Skeletal muscle cell (primary cell): ENCODE results near the gene CORIN.

Source experiments
- DNase-seq: peaks from one replicate; pipeline ENCODE4 v3.0.0-alpha.2; 2010; ENCODE audit warnings: low read depth
- H3K4me3 ChIP-seq: 2 replicates; pipeline ENCODE4 v1.5.1; 2011; ENCODE audit warnings: low read depth, mild to moderate bottlenecking, control low read depth, low read length, moderate library complexity

The CORIN gene

DNA sequence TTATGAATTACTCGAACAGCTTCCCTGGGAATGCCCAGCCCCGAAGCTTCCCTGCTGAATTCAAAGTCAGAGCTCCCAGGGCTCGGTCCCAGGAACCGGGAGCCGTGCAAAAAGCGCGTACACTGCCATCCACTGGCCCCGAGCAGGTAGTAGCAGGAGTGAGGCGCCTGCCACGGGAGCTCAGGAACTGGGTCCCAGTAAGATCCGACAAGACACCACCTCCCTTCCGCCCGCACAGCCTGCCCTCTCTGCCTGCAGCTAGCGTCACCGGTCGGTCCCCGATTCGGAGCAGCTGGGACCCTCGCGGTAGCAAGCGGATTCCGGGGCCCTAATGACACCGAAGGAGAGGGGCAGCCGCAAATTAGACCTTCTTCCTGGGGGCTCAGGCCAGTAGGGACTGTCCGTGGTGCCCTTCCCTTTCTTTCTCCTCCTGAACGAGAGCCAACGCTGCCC is 1.2 kb downstream of the CORIN start:
- H3K4me3 ChIP-seq, result peak overlapping the region; percentile 62
- DNase-seq, result no peak

DNA sequence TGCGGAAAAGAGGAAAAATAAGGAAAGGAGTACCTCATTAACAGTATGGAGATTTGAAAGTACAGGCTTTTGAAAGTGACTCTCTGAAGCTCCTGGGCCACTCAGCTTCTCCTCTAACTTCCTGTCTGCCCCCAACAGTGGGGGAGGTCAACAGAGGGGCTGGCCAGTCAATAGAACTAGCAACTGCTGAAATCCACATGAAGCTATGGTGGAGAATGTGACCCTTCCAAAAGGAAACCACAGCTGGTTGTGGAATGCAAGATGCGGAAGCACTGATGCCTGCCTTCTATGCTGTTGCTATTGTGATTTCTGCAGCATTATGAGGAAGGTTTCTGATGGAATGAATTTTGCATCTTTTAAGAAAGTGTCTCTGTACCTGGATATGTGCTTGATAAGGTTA is 2.4 kb downstream of the CORIN start:
- H3K4me3 ChIP-seq, result no peak overlapping the region
- no peak for DNase-seq

DNA sequence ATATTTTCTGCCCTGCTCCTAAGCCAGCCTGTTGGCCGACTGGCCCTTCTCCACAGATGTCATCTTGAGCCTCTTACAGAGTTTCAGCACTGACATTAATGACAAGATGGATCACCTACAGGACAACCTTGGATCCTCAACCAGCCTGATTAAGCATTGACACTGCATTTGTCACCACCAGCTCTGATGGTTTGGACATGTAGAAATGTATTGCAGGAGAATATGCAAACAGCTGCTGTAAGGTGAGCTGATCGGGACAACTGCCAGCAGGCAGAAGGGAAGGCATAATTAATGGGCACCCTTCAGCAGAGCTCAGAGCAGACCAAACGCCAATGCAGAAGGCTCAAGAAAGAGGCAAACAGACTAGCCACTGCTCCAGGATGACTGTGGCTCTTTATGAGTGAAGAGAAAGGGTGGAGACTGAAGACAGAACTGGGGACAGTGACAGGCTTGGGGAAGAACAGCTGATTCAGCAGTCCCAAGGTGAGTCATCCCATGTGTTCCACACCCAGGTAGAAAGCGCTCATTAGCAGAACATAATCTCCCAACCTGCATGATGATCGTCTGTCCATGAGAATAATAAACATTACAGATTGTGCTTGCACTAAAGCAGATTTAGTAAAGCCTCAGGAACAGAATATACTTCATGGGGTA is 6.7 kb downstream of the CORIN start:
- DNase-seq, result no peak

DNA sequence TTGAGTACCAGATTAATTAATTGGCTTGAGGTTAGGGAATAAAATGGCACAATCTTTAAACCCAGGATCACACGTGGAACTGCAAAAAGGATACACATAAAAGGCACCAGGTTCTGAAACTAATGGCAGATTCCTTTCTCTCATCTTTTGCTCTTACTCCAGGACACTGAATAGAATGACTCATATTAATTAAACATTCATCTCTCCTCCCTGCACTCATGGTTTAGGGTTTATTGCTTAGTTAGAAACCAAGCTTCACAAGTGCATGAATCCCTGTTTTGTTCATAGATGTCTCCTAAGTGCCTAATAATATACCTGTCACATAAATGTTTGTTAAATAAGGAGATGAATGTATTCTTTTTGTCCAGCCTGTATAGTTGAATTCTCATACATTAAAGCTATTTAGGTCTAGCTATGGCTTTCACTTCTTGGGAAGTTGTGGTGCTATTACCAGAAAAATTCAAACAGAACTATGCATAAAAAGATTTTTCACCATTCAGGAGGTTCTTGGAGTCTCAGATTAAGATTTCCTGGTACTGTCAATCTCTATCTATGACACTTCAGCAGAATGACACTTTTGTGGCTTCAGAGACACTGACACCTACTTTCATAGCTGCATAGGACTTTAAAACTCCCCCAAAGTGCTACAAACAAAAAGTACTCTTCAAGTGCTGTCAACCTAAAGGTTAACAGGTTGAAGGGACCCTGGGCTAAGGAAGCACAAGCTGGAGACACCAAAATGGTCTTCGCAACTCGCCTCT is 7.4 kb downstream of the CORIN start:
- no peak for DNase-seq
- no peak overlapping the region for H3K4me3 ChIP-seq

More for the DNA sequence above, 6.7 kb downstream of the CORIN start:
- no peak overlapping the region for H3K4me3 ChIP-seq

DNA sequence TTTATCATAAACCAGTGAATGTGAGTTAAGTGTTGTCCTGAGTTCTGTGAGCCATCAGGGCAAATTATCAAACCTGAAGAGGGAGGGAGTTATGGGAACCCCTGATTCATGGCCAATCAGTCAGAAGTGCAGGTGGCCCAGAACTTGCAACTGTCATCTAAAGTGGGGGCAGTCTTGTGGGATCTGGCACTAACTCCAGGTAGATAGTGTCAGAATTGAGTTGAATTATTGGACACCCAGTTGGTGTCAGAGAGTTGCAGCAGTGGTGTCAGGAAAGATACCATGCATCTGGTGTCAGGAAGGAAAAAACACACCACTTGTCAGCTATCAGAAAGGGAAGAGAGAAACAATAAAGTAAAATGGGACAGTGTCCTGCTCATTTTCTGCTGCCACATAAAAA is 8.4 kb downstream of the CORIN start:
- DNase-seq, result no peak
- no peak overlapping the region for H3K4me3 ChIP-seq

DNA sequence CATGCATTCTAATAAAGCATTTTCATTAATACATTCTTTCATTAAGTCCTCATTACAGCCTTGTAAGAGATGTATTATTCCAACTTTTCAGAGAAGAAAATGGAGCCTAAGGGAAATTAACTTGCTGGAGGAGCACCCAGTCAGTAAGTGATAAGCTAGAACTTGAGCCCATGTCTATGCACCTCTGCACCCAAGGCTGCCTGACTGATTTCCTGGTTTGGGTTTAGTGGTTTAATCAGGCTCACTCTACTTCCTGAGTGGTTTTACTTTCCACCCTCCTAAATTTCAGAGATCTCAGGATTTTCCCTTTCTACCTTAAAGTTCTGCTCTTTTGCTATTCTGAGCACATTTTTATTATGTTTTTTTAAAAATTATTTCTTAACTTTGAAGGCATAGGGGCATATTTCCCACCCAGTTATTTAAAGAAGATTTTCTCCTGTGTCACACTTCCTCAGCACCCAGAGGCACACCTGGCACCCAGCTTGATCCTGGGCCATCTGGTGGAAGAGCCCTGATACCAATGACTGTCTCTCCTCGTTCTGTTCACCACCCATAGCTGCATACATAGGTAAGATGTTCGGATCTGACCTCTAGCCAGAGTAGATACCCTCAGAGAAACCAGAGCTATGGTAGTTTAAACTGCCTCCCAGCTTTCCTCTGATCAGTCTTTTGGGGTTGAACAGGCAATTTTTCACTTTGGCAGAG is 10.4 kb downstream of the CORIN start:
- no peak overlapping the region for H3K4me3 ChIP-seq
- no peak for DNase-seq

DNA sequence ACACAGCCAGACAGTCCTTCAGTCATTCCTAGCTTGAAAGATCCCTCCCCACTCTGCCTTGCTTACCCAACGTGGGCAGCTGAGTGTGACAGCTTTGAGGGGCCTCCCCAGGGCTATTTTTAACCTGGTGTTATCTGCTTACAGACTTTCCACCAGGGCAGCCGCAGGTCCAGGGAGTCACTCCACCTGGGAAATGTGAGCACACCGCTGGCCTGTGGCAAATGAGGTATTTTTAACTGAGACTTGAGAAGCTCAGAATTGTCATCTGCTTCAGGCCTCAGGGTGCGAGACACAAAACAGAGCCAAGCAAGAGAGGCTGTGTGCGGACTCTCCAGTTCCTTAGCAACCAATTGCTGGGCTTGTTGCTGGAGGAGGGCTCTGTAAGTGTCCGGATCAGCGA is 13.0 kb downstream of the CORIN start:
- no peak for DNase-seq
- H3K4me3 ChIP-seq, result no peak overlapping the region

DNA sequence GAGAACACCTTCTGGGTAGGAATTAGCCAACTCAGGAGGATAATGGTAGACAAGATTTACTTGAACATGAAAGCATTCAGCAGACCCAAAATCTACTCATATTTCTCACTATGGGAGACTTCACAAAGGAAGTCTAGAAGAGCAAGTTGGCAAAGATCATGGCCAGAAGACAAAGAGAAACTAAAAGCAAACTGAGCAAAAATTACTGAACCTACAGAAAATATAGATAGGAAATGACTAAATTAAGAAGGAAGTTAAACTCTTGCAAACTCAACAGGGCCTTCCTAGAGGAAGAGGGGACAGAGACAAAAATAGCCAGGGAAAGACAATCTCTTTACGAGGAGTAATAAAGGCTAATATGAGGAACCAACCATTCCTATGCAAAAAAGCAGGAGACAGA is 18.7 kb downstream of the CORIN start:
- H3K4me3 ChIP-seq, result no peak overlapping the region
- no peak for DNase-seq

DNA sequence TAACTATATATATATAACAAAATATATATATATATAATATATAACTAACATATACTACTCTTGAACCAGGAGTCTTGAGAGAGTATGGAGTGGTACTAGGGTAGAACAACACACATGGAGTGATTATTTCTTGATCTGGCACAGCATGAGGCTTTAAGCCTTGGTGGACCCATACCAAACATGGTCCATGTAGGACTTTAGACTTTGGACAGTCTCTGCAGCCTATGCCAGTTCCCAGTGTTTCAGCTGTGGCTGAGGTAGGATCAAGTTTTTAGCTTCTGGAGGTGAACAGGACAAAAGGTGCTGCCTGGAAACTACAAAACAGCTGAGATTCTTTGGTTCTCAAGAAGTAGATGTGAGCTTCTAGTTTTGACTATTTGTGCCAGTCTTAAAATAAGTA is 20.6 kb downstream of the CORIN start:
- no peak overlapping the region for H3K4me3 ChIP-seq
- DNase-seq, result no peak

DNA sequence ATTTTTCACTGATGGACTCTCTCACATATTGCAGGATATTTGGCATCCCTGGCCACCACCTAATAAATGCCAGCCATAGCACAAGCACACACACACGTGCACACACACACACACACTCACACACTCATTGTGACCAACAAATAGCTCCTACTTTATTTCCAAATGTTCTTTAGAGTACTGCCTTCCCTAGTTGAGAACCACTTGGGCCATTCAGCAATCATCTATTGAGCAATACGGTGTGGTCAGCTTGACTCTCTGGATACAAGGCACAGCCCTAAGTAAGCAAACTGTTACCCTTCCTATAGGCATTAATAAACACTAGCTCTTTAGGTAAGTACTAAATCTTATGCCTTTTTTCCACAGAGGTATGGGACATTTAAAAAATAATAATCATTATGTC is 21.1 kb downstream of the CORIN start:
- H3K4me3 ChIP-seq, result no peak overlapping the region
- DNase-seq, result no peak

DNA sequence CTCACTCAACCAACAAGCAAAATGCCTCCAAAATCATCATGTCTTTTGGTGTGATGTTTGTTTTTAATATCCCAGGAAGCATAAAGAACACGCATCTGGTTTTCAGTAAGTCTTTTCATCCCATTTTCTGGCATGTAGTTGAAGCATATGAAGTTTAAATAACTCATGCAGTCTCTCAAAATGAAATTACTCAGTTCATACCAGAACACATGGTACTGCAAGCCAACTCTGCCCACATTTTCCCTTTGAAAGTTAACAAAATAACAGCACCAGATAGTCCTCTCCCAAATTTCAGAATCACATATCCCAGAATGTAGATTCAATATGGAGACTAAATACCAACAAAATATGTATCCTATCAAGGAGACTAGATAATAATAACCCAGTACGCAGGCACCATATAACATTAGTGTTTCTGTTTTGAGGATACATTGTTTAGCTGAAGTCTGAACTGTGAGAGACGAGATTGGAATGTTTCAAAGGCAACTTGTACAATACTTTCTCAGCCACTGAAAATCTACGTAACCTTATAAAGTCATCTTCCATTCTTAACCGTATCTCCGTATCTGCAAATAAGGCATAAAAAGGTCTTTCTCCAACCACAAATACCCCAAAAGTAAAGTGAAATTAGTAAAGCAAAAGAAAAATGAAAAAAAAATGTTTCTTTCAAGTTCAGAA is 23.1 kb downstream of the CORIN start:
- no peak overlapping the region for H3K4me3 ChIP-seq
- DNase-seq, result no peak

DNA sequence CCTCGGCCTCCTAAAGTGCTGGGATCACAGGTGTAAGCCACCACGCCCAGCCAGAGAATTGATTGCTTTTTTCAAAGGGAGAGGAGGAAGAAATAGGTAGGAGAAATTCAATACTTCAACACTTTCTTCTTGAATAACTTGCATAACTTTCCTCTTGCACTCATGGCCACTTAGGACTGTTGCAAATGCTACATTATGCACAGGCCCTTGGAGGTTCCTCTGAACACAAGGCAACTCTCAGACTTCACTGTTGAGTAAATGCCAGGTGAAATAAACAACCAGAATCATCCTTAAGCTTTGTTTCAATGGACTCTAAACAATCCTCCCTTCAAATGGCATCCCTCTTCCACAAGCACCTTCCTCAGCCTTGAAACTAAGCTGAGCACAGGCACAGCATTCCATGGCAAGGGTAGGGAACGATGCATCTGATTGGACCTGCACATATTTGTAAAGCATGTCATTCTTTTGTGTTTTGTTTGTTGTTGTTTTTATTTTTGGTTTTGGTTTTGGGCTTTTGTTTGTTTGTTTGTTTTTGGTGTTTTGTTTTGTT is 28.1 kb downstream of the CORIN start:
- no peak overlapping the region for H3K4me3 ChIP-seq
- no peak for DNase-seq

DNA sequence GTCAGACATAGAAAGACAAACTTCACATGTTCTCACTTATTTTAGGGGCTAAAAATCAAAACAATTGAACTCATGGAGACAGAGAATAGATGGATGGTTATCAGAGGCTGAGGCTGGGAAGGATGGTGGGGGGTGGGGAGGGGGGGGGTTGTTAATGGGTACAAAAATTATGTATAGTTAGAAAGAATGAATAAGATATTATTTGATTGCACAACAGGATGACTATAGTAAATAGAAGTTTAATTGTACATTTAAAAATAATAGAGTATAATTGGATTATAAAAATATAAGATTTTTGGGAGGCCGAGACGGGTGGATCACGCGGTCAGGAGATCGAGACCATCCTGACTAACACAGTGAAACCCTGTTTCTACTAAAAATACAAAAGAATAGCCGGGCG is 33.3 kb downstream of the CORIN start:
- no peak for DNase-seq
- no peak overlapping the region for H3K4me3 ChIP-seq

DNA sequence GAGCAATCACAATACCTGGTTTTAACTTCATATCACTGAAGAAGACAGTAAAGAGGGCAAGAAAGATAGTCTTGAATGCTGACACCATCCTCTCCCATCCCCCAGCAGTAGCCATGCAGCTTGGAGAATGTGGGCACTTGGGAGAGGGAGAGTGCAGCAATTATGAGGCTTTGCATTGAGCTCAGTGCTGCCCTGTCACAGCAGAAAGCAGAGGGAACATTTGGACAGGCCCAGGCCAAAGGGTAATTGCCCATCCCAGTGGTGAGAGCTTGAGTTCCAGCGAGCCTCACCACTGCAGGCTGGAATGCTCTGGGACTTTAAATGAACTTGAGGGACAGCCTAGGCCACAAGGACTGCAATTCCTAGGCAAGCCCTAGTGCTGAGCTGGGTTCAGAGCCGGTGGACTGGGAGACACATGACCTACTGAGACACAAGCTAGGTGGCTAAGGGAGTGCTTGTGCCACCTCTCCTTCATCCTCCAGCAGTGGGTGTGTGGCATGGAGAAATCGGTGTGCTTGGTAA is 36.3 kb downstream of the CORIN start:
- DNase-seq, result no peak
- H3K4me3 ChIP-seq, result no peak overlapping the region

DNA sequence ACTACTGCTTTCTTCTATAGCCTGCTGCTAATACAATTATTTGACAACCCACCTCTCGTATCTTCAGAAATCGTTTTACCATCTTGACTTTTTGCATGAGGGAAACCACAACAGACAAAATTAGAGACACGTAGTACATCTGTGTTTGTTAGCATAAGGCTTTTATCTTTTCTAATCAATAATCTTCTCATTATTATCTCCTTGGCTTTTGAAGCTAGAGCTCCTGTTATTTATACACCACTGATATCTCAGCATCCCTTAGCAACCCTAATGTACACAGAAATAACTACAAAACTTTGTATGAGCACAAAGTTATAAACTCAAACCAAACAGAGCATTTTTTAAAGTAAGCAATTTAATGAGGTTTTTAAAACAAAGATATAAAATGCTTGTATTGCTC is 39.7 kb downstream of the CORIN start:
- no peak overlapping the region for H3K4me3 ChIP-seq
- no peak for DNase-seq

DNA sequence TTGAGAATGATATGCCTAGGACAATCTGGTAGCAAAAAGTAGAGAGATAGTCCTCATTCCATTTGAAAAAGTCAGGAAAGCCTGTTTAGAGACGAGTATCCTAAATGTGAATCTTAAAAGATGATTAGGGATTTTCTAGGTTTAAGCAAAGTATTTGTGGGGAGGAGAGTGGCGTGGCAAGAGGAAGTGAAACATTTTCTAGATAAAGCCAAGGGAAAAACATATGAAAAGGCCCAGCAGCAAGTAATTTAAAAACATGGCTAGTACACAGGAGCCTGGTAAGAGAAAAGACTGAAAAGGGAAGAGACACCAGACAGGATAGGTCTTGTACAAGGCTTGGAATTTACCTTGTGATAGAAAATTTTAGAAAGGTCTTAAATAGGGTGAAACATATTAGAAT is 45.9 kb downstream of the CORIN start:
- H3K4me3 ChIP-seq, result no peak overlapping the region
- DNase-seq, result no peak

DNA sequence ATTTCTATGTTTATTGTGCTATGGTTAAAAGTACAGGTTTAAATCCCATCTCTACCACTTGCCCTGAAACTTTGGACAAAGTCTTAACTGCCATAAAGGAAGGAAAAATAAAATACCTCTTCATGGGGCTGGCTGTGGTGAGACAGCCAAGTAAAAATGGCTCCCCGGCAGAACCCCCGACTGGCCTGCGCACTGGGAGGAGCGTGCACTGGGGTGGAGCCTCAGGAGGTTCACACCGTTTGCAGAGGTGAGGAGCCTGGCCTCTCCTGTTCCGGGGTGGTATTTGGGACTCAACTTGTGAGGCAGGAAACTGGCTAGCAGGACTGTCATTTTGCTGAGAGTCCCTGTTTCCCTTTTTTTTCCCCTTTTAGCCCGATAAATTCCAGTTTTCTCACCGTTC is 47.8 kb downstream of the CORIN start:
- no peak overlapping the region for H3K4me3 ChIP-seq
- no peak for DNase-seq

DNA sequence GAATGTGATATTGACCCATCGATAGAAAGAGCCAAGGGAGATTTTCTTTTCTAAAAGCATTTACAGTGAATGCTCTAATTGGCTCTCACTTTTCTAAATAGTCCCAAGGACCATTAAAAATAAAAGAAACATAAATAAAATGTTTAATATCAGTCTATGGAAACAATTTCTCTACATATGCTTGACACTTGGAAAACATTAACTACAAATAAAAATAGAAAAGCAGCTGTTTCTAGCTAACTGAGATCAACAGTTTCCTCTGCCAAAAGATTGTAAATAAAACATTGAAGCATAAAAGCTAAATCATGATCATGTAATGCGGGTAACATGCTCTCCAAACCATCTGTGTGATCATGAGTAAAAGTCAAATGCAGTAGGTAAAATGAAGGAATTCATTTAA is 49.7 kb downstream of the CORIN start:
- DNase-seq, result no peak
- no peak overlapping the region for H3K4me3 ChIP-seq

DNA sequence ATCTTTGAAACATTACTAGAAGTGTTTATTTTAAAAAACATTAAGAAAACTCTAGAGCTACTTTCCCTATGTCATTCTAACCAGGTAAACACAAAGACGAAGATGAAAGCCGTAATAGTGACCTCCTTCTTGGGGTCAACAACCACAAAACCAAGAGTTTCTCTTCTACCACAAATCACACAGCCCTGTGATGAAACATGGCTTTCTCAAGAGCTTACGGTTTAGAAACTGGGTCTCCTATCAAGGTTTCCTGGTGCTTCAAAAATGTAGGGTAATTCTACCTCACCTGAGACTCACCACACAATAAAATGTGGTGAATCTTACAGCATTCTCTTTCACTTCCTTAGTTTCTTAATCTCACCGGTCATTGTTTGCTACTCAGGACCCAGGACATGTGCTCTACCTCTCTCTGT is 50.9 kb downstream of the CORIN start:
- H3K4me3 ChIP-seq, result no peak overlapping the region
- DNase-seq, result no peak

DNA sequence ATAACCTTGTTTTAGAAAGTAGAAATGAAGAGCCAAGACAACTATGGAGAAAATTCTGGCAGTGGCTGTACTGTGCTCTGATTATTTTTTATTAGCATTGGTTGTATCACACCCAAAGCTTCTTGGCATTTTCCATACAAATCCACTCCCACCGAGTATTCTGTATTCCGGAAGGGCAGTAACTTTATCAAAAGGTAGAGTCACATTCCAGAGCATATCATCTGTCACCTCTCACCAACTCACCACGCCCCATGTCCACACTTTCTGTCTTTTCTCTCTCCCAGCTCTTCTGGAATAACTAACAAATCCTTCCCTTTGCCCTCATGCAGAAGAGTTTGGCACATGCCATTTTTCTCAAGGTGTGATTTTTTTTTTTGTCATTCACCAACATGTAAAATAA is 52.7 kb downstream of the CORIN start:
- DNase-seq, result no peak

More for the DNA sequence above, 52.7 kb downstream of the CORIN start:
- H3K4me3 ChIP-seq, result no peak overlapping the region
